Skeletal muscle satellite cell (primary cell): ENCODE results near the gene ETF1.
A peak's percentile ranks its signal among the peaks of the same experiment; 100 is the strongest.

Experiments
- H3K27me3 ChIP-seq: 2 replicates; pipeline ENCODE4 v1.7.0; 2013; ENCODE audit warnings: low read length; ENCODE audit not compliant: control insufficient read depth, insufficient read depth
- H3K36me3 ChIP-seq: 2 replicates; pipeline ENCODE4 v1.7.0; 2013; ENCODE audit warnings: mild to moderate bottlenecking, control low read depth, low read length; ENCODE audit not compliant: insufficient read depth
- H3K4me1 ChIP-seq: 2 replicates; pipeline ENCODE4 v1.7.0; 2013; ENCODE audit warnings: low read length; ENCODE audit not compliant: control insufficient read depth, insufficient read depth
- H3K4me2 ChIP-seq: 2 replicates; pipeline ENCODE4 v1.7.0; 2013; ENCODE audit warnings: mild to moderate bottlenecking, low read length
- H3K4me3 ChIP-seq: 2 replicates; pipeline ENCODE4 v1.7.0; 2013; ENCODE audit warnings: low read length
- H3K9ac ChIP-seq: 2 replicates; pipeline ENCODE4 v1.7.0; 2013; ENCODE audit warnings: mild to moderate bottlenecking, low read depth, low read length, moderate library complexity
- H3K9me3 ChIP-seq: replicated peaks from 2 replicates; pipeline ENCODE4 v1.7.0; 2013; ENCODE audit warnings: mild to moderate bottlenecking, control low read depth, low read length

ETF1 gene

DNA sequence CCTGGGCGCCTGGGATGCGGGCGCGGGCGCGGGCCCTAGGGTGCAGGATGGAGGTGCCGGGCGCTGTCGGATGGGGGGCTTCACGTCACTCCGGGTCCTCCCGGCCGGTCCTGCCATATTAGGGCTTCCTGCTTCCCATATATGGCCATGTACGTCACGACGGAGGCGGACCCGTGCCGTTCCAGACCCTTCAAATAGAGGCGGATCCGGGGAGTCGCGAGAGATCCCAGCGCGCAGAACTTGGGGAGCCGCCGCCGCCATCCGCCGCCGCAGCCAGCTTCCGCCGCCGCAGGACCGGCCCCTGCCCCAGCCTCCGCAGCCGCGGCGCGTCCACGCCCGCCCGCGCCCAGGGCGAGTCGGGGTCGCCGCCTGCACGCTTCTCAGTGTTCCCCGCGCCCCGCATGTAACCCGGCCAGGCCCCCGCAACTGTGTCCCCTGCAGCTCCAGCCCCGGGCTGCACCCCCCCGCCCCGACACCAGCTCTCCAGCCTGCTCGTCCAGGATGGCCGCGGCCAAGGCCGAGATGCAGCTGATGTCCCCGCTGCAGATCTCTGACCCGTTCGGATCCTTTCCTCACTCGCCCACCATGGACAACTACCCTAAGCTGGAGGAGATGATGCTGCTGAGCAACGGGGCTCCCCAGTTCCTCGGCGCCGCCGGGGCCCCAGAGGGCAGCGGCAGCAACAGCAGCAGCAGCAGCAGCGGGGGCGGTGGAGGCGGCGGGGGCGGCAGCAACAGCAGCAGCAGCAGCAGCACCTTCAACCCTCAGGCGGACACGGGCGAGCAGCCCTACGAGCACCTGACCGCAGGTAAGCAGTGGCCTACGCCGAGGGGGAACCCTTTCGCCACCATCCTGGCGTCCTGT lies 77.5 kb downstream of the ETF1 start, which contains the start of gene EGR1:
EGR1 (plus strand) TSS at position 219 of the 864 bp plus-strand sequence; CDS start at position 502, 283 bp downstream.
- H3K4me3 ChIP-seq: peak within 1 kb of the TSS; percentile 86
- no peaks in the 10 kb centered on the region for H3K9me3 ChIP-seq
- peak within 1 kb of the TSS; percentile 99 for H3K4me2 ChIP-seq
- H3K9ac ChIP-seq: peak within 1 kb of the TSS; percentile 97
- peaks cover 27% of the 10 kb centered on the region for H3K4me1 ChIP-seq
- no peaks in the 10 kb centered on the region for H3K27me3 ChIP-seq
- peaks cover 36% of the 10 kb centered on the region for H3K36me3 ChIP-seq

DNA sequence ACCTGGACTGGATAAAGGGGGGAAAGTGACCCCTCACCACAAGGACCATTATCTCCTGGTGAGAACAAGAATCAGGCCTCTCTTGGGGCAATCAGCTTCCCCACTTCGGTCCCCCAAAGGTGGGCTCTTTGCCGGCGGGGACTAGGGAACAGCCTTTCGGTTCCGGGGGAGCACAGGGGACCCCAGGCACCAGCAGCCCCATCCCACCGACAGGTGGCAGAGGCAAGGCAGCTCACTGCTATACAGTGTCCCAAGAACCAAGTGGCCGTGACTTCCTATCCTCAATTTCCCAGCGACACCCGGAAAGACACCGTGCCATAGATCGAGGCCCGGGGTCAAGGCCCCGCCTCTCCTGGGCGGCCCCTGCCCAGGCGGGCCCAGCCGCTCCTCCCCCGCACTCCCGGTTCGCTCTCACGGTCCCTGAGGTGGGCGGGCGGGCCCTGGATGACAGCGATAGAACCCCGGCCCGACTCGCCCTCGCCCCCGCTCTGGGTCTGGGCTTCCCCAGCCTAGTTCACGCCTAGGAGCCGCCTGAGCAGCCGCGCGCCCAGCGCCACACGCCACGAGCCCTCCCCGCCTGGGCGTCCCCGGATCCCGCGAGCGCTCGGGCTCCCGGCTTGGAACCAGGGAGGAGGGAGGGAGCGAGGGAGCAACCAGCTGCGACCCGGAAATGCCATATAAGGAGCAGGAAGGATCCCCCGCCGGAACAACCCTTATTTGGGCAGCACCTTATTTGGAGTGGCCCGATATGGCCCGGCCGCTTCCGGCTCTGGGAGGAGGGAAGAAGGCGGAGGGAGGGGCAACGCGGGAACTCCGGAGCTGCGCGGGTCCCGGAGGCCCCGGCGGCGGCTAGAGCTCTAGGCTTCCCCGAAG lies 78.4 kb downstream of the ETF1 start:
- Histone ChIP-seq H3K9ac (peak overlapping the region; percentile 97), H3K36me3 (peaks cover 36% of the 10 kb centered on the region), H3K9me3 (no peaks in the 10 kb centered on the region), H3K4me1 (peaks cover 27% of the 10 kb centered on the region), H3K4me2 (peak overlapping the region; percentile 99), H3K4me3 (peak overlapping the region; percentile 86), H3K27me3 (no peaks in the 10 kb centered on the region)

DNA sequence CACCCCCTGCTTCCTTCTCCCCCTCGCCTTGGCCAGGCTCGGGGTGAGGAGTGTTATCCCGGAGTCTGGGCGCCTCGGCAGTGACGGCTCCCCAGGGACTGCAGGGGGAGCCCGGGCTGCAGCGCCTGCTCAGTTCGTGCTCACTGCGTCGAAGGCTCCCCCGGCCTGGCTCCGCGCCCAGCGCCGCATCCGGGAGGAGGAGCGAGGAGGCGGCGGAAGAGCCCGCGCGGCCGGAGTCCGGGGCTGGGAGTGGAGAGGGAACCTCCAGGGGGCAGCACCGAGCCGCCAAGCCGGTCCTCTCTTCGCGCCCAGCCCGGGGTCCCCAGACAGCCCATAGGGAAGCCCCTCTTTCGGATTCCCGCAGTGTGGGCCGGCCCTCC lies 79.0 kb downstream of the ETF1 start:
- peak overlapping the region; percentile 99 for H3K4me2 ChIP-seq
- H3K4me1 ChIP-seq: peaks cover 27% of the 10 kb centered on the region
- peaks cover 34% of the 10 kb centered on the region for H3K36me3 ChIP-seq
- no peaks in the 10 kb centered on the region for H3K9me3 ChIP-seq
- peak overlapping the region; percentile 97 for H3K9ac ChIP-seq
- H3K27me3 ChIP-seq: no peaks in the 10 kb centered on the region
- peak overlapping the region; percentile 86 for H3K4me3 ChIP-seq

DNA sequence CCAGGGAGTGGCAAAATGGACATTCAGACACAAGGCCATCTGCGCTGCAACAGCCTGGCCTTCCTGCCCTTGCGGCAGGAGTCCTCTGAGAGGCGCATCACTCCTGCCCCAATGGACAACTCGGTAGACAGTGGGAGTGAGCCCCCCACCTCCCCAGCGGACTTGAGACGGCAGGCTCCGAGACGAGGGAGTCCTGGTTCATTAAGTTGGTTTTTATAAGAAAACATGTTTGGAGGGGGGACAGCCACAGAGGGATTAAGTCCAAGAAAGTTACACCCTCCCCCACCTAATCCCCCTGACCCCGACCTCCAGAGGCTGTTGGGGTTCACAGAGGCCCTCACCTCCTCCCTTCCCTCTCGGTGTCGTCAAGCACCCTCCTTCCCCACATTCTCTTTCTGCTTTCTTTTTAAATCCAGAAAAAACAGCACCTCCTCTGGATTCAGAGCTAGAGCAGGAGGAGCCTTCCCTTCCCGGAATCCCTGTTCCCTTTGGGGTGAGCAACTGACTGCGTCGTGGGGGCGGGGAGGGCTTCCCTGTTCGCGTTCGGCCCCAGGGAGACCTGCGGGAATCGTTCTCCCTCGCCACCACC lies 79.5 kb downstream of the ETF1 start:
- Histone ChIP-seq H3K4me1 (peaks cover 23% of the 10 kb centered on the region), H3K36me3 (peaks cover 29% of the 10 kb centered on the region), H3K9ac (peak overlapping the region; percentile 97), H3K27me3 (no peaks in the 10 kb centered on the region), H3K9me3 (no peaks in the 10 kb centered on the region), H3K4me3 (peak overlapping the region; percentile 86), H3K4me2 (peak overlapping the region; percentile 99)

DNA sequence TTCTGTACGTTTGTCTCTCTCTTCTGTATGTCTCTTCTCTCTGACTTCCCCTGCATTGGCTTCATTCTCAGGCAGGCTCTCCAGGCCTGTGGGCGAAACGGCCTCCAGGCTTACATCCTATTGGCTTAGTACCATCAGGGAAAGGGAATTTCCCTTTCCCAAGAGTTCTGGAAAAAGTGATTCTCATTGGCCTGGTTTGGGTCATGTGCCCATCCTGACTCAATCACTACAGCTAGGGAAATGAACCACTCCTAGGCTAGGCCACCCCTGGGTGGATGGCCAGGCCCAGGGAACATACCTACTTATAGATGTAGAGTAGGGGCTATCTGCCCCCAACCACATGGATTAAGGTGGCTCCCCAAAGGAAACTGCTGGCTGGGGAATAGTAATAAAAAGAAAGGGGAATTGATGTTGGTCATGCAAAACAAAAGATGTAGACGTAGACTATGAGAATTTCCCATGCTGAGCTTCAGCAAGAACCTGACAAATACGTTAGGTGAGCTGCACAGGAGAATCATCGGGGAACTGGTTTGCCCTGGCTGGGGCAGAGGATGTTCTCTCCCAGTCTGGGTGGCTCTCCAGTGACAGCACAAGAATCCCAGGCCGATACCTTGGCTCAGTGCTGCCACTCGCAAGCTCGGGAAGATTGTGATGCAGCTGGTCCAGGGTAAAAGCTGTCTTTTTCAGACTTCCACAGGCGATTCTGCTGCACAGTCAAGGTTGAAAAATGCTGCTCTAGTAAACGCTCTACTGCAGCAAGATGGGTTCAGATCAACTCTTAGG lies 81.5 kb downstream of the ETF1 start:
- Histone ChIP-seq H3K4me2 (no peak overlapping the region), H3K36me3 (peaks cover 10% of the 10 kb centered on the region), H3K9ac (no peak overlapping the region), H3K9me3 (no peaks in the 10 kb centered on the region), H3K27me3 (no peaks in the 10 kb centered on the region), H3K4me1 (peaks cover 5% of the 10 kb centered on the region), H3K4me3 (no peak overlapping the region)

DNA sequence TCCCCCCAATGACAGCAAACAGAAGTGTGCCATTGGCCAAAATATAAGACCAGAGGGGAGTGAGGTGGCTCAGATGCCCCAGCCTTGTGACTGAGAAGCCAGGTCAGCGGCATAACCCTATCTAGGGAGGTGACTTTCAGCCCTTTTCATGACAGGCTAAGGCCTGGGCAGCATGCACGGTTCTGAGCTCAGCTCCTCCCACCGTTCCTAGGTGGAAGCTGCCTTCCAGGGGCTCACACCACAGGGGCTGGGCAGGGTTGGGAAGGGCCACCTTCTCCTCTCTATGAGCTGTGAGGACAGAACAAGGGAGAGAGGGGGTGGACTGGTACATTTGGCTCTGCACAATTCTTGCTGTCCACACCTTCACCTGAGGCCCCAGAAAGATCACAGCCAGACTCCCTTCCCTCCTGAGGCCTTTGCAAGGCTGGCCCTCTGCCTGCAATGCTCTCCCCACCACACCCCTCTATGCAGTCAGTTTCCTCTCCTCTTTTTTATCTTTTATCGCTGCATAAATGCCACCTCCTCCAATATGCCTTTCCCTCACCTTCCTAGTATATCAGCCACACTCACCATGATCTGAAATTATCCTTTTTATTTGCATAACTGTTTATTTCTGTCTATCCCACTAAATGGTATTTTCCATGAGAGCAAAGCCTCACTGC lies 82.9 kb downstream of the ETF1 start:
- no peak overlapping the region for H3K9ac ChIP-seq
- no peaks in the 10 kb centered on the region for H3K36me3 ChIP-seq
- H3K4me2 ChIP-seq: no peak overlapping the region
- peaks cover 5% of the 10 kb centered on the region for H3K4me1 ChIP-seq
- no peak overlapping the region for H3K4me3 ChIP-seq
- H3K9me3 ChIP-seq: no peaks in the 10 kb centered on the region
- no peaks in the 10 kb centered on the region for H3K27me3 ChIP-seq

DNA sequence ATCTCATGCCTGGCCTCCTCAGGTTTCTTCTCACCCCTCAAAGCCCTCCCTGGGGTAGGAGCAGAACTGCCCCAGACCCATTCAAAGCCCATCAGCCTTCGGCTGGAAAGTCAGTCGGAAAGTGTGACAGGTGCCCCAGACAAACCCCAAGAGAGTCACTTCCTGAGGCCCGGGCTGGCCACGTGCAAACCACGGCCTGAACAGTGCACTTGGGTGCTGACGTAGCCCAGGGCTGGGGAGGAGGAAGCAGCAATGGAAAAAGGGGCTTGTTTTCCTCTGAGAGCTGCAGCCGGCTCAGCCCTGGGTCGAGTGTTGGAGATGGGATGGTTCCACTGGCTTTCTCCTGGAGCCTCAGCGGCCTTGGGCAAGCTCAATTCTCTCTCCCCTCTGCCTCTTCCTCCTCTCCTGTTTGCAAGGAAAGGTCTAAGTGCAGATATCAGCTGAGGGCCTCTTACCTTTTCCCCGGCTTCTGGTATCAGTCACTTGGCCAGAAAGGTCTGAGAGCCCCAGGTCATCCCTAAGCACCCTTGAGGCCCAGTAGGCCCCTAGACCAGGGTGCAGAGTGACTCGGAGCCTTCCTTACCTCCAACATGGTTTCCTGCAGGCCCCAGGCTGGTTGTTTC lies 83.6 kb downstream of the ETF1 start:
- Histone ChIP-seq H3K4me3 (no peak overlapping the region), H3K27me3 (no peaks in the 10 kb centered on the region), H3K4me2 (no peak overlapping the region), H3K9ac (no peak overlapping the region), H3K4me1 (peaks cover 5% of the 10 kb centered on the region), H3K9me3 (no peaks in the 10 kb centered on the region), H3K36me3 (no peaks in the 10 kb centered on the region)

DNA sequence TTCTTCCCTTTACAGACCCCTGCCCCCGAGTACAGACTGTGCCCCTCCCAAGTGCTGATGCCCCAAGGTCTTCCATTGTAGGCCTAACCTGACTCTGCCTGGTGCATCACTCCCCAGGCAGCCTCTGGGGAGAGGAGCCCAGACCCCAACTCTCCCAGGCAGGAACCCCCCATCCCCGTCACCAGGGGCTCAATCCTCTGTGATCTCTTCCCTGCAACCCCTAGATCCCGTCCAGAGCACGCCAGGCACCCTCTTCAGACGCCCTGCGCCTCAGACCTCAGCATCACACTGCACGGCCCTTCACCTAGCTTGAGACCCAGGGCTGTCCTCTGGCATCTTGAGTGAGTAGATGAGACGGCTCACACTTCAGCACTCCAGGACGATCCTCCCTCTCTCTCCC lies 84.2 kb downstream of the ETF1 start:
- no peak overlapping the region for H3K9ac ChIP-seq
- H3K4me2 ChIP-seq: no peak overlapping the region

DNA sequence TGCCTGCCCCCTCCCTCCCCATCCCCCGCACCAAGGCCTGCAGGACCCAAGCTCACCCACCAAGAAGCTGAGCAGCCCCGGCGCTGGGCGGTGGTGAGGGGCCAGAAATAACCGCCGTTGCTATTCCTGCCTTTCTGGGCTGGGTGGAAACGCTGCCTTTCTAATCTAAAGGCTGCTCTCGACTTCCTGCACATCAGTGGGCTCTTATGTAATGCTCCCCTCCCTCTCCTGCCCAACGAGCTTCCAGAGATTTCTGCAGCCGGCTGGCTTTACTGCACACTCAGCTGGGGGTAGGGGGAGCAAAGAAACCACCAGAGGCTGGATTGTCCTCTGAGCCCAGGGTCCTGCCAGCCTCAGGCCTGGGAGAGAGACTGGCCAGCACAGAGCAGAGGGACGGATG lies 84.7 kb downstream of the ETF1 start:
- Histone ChIP-seq H3K27me3 (no peaks in the 10 kb centered on the region), H3K9ac (no peak overlapping the region), H3K9me3 (no peaks in the 10 kb centered on the region), H3K36me3 (no peaks in the 10 kb centered on the region), H3K4me3 (no peak overlapping the region), H3K4me1 (peaks cover 5% of the 10 kb centered on the region), H3K4me2 (no peak overlapping the region)

More for the DNA sequence above, 84.2 kb downstream of the ETF1 start:
- Histone ChIP-seq H3K36me3 (no peaks in the 10 kb centered on the region), H3K4me3 (no peak overlapping the region), H3K9me3 (no peaks in the 10 kb centered on the region), H3K4me1 (peaks cover 5% of the 10 kb centered on the region), H3K27me3 (no peaks in the 10 kb centered on the region)

DNA sequence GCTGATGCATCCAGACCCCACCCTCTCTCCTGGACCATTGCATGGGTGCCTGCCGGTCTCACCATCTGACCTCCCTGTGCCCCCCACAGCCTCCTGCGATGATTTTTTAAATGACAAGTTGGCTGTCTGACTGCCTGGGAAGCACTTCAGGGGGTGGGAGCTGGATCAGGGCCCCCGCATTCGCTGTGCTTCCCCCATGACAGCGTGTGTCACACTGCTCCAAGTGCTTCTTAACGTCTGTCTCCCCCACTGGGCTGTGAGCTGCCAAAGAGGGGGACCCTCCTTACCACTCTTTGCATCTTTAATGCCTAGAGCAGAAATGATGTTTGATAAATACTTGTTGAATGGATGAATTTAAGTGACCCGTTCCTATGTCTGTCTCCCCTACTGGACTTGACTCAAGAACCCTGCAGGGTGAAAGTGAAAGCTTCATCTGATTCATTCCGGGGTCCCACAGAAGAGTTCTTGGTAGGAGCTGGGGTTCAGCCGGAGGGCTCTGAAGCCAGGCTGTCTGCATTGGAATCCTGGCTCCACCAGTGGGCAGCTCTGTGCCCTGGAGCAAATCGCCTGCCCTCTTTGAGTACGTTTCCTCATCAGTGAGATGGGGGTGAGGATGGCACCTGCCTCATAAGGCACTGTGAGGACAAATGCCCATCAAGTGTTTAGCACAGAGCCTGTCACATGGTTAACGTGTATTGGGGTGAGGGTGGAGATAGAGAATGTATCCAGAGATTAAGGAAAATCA lies 85.3 kb downstream of the ETF1 start:
- Histone ChIP-seq H3K9ac (no peak overlapping the region), H3K27me3 (no peaks in the 10 kb centered on the region), H3K36me3 (no peaks in the 10 kb centered on the region), H3K4me1 (peaks cover 5% of the 10 kb centered on the region), H3K4me2 (no peak overlapping the region), H3K9me3 (no peaks in the 10 kb centered on the region), H3K4me3 (no peak overlapping the region)
